Omental fat pad (tissue), 4 donors: Measurements from ENCODE around the gene NHERF1. TPM values are rescaled to one million over a fixed set of nuclear protein-coding genes. Genes with fewer than 3 reads are reported as not detected.

Source experiments
- ATAC-seq: fragments of 150-250 bp; one replicate; pipeline ENCODE4 v1.9.1; 2016; ENCODE audit warnings: mild to moderate bottlenecking, moderate library complexity; ENCODE audit not compliant: low FRiP score
- DNase-seq: peaks from one replicate; pipeline ENCODE4 v3.0.0-alpha.2; 2019; ENCODE audit warnings: low spot score
- CTCF ChIP-seq, 3 donors: fragments of 450-650 bp; IDR thresholded peaks; one replicate each; pipeline ENCODE4 v1.5.1; 2016 to 2017; ENCODE audit warnings: antibody characterized with exemption in 3 of 3, mild to moderate bottlenecking in 3 of 3, moderate library complexity in 2 of 3
- total RNA-seq, 4 donors: library from RNA; depleted of rRNA; stranded (reverse); fragments of >200 nt; gene quantifications; one replicate each; pipeline ENCODE4 v1.1.0, GENCODE V29; 2016

NHERF1 gene
- total RNA-seq, 4 donors from 2014 or later: 18.0 to 51.7 (median 21.8) TPM

DNA sequence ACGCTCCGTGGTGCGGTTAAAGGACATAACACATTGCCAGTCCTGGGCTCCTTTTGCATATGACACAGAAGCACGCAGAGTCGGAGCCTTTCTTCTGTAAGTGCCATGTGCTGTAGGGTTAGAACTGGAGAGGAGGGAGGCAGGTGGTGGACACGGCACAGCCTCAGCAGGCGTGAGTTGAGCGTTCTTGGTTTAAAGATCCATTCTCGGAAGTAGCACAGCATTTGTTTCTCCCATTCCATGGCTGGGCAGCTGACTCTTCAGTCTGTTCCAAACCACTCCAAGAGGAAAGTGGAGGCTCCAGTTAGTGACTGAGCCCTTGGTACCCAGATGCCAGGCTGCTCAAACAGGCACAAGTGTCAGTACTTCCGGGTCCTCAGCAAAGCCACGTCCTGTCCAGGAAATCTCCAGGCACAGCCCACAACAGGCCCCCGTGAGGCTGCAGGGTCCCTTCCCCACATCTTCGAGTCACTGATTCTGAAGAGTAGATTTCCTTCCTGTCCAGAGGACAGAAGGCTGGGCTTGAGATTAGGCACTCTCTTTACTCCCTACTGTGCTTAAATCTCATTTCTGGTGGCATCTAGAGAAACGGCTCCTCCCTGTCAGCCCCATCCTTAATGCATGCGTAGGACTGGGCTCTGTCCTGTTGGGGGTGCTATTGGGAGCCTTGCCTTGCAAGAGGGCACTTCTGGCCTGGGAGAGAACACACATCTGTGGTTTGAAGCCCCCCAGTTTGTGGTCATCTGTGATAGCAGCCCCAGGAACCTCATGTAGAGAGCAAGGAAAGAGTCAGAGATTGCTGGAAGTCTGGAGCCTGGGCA is 67.3 kb downstream of the NHERF1 start:
- ATAC-seq (no peak), DNase-seq (no peak)
- no peak for TF ChIP-seq CTCF (IDR thresholded peaks at IDR 0.05)

- TF ChIP-seq CTCF (IDR thresholded peaks at IDR 0.05): no peak
- ATAC-seq (no peak), DNase-seq (no peak)
Measured at GRCh38 chr17:74816905-74817620, 68.6 kb downstream of the NHERF1 start.

DNA sequence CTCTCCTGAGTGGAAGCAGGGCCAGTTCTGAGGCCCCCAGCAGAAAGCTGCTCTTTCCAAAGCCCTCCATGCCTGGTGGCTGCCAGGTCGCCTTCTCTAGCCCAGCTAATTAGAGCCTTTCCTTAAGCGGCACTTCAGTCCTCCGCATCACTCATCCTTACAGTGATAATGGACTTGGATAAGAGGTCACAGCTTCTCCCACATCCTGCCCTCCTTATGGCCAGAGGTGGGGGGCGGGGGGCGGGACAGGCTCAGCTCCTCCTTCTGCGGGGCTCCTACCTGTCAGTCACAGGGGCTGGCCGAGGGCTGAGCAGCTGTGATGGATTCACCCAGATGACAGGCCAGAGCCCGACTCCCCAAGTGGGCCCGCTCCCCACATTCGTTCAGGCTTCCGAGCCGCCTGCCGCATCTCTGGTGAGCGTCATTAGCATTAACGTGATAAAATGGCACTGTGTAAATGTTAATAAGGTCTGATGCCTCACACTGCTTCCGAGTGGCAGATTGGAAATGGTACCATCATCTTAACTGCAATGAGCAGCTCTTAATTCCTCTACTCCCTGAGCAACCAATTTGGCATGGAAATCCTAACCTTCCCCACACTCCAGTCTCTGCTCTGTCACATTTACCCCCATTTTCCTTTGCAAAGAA is 70.0 kb downstream of the NHERF1 start:
- ATAC-seq (no peak), DNase-seq (no peak)
- no peak for TF ChIP-seq CTCF (IDR thresholded peaks at IDR 0.05)

Other genes starting within 250 kb of the NHERF1 start
- 10 to 100 TPM in 1 of 4 donors, 1 to 10 TPM in 1, under 1 TPM in 2; 0.63 to 14.1 (median 0.86) TPM for gene CD300LB, start 217.2 kb upstream of the NHERF1 start, total RNA-seq
- gene CD300C, start 202.5 kb upstream of the NHERF1 start, total RNA-seq: 1 to 10 TPM; 1.6 to 9.4 (median 2.1) TPM
- not detected for gene CD300H, start 181.1 kb upstream of the NHERF1 start, total RNA-seq
- gene CD300LD, start 156.3 kb upstream of the NHERF1 start, total RNA-seq: under 1 TPM in 1 of 4 donors, not detected in 3; 0.79 TPM
- gene CD300E, start 124.9 kb upstream of the NHERF1 start, total RNA-seq: 1 to 10 TPM; 1.6 to 9.2 (median 2.2) TPM
- 1 to 10 TPM in 3 of 4 donors, not detected in 1; 1.1 to 2.5 (median 2.2) TPM for gene CD300LF, start 35.7 kb upstream of the NHERF1 start, total RNA-seq
- gene RAB37, start 11.4 kb upstream of the NHERF1 start, total RNA-seq: 1 to 10 TPM in 2 of 4 donors, under 1 TPM in 2; 0.48 to 3.0 (median 1.4) TPM
- 10 to 100 TPM; 15.1 to 35.9 (median 24.2) TPM for gene NAT9, start 27.7 kb downstream of the NHERF1 start, total RNA-seq
- gene GRIN2C, start 111.3 kb downstream of the NHERF1 start, total RNA-seq: 1 to 10 TPM in 3 of 4 donors, not detected in 1; 1.0 to 4.7 (median 1.6) TPM
- gene FDXR, start 124.4 kb downstream of the NHERF1 start, total RNA-seq: 1 to 10 TPM; 4.4 to 5.7 (median 5.2) TPM
- not detected for gene FADS6, start 145.0 kb downstream of the NHERF1 start, total RNA-seq
- gene USH1G, start 174.6 kb downstream of the NHERF1 start, total RNA-seq: not detected
- gene OTOP2, start 175.6 kb downstream of the NHERF1 start, total RNA-seq: not detected
- not detected for gene OTOP3, start 187.3 kb downstream of the NHERF1 start, total RNA-seq
- gene HID1, start 224.1 kb downstream of the NHERF1 start, total RNA-seq: 10 to 100 TPM in 1 of 4 donors, 1 to 10 TPM in 3; 4.0 to 24.1 (median 6.1) TPM
- gene CDR2L, start 239.0 kb downstream of the NHERF1 start, total RNA-seq: 10 to 100 TPM in 2 of 4 donors, 1 to 10 TPM in 2; 8.5 to 23.2 (median 10.1) TPM